ENCODE data around the gene ARFGEF3. TPM values are rescaled to one million over a fixed set of nuclear protein-coding genes. Genes with fewer than 3 reads are reported as not detected.
A peak's percentile ranks its signal among the peaks of the same experiment; 100 is the strongest.

Gene ARFGEF3
- total and polyA plus RNA-seq, 2 experiments from 2014 or later: 5.8 to 24.6 TPM

GRCh38 chr6:138240476-138241245 lies 78.9 kb downstream of the ARFGEF3 start:
- H3K9me3 Mint-ChIP-seq: no peaks in the 10 kb centered on the region
- no peak overlapping the region for H3K4me3 ChIP-seq
- no peaks in the 10 kb centered on the region for H4K20me1 ChIP-seq (replicated peaks; ENCODE audit: insufficient read depth)
- no peaks in the 10 kb centered on the region for H3K36me3 ChIP-seq (ENCODE audit: insufficient read depth)
- H3K4me1 ChIP-seq (ENCODE audit: insufficient read depth): no peaks in the 10 kb centered on the region; the same call in 1 of the 2 replicates
- ATAC-seq (no peak), DNase-seq (ENCODE audit: low spot score) (no peak)
- no peaks in the 10 kb centered on the region for H3K36me3 Mint-ChIP-seq (ENCODE audit: low read depth)
- no peaks in the 10 kb centered on the region for H3K27me3 Mint-ChIP-seq (ENCODE audit: insufficient read depth, low read depth, poor library complexity)
- H3K4me2 ChIP-seq: no peak overlapping the region
- H3K4me3 Mint-ChIP-seq: no peak overlapping the region
- H3K27ac Mint-ChIP-seq: no peak overlapping the region
- no peaks in the 10 kb centered on the region for H3F3A ChIP-seq (replicated peaks; ENCODE audit: low read depth)
- H3K27ac ChIP-seq (ENCODE audit: low read depth): peak overlapping the region; percentile 41; the same call in 1 of the 2 replicates
- no peak overlapping the region for H2AFZ ChIP-seq
- TF ChIP-seq, protein P1, sequence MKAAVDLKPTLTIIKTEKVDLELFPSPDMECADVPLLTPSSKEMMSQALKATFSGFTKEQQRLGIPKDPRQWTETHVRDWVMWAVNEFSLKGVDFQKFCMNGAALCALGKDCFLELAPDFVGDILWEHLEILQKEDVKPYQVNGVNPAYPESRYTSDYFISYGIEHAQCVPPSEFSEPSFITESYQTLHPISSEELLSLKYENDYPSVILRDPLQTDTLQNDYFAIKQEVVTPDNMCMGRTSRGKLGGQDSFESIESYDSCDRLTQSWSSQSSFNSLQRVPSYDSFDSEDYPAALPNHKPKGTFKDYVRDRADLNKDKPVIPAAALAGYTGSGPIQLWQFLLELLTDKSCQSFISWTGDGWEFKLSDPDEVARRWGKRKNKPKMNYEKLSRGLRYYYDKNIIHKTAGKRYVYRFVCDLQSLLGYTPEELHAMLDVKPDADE (IDR thresholded peaks at IDR 0.05): no peak
- no peak for TF ChIP-seq ZNF331 (CRISPR knock-in tag; IDR thresholded peaks at IDR 0.05; ENCODE audit: low read depth)
- TF ChIP-seq JUNB (IDR thresholded peaks at IDR 0.05; ENCODE audit: unreplicated experiment): no peak
- TF ChIP-seq EZH2 (IDR thresholded peaks at IDR 0.05; ENCODE audit: low read depth, unreplicated experiment): no peak
- TF ChIP-seq CREB1 (CRISPR knock-in tag; IDR thresholded peaks at IDR 0.05; ENCODE audit: low read depth): no peak
- TF ChIP-seq CTCF (conservative IDR thresholded peaks at IDR 0.05; ENCODE audit: low read depth in 2 of 2): no peak
- no peak for TF ChIP-seq ZNF114 (CRISPR knock-in tag; IDR thresholded peaks at IDR 0.05)
- no peak for TF ChIP-seq STAT1 (IDR thresholded peaks at IDR 0.05; ENCODE audit: unreplicated experiment)
- no peak for TF ChIP-seq NANOG (IDR thresholded peaks at IDR 0.05; ENCODE audit: borderline replicate concordance)
- H3K9me2 ChIP-seq (ENCODE audit: insufficient read depth): no peaks in the 10 kb centered on the region
- H3K79me2 ChIP-seq (replicated peaks; ENCODE audit: insufficient read depth): no peaks in the 10 kb centered on the region
- H3K4me1 Mint-ChIP-seq: peaks cover 20% of the 10 kb centered on the region
- H3K27me3 ChIP-seq (ENCODE audit: insufficient read depth): no peaks in the 10 kb centered on the region

DNA sequence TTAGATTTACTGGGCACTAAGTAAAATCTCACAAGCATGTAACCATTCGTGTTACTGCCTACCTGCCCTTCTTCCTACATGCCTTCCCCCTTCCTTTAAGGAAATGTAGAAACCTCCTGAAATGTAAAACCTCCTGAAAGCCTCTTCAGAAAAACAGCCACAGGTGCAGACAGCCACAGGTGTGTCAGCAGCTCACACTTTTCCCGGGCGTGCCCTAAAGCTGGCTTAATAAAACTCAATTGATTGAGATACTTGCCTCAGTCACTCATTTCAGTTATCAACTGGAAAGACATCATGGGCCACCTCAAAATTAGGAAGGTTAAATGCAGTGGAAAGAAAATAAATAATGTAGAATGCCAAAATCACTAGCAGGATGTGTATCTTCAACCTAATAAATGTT lies 79.6 kb downstream of the ARFGEF3 start:
- H3K27me3 ChIP-seq (ENCODE audit: insufficient read depth): no peaks in the 10 kb centered on the region
- H3K4me2 ChIP-seq: no peak overlapping the region
- no peaks in the 10 kb centered on the region for H3K9me3 Mint-ChIP-seq
- no peaks in the 10 kb centered on the region for H3K27me3 Mint-ChIP-seq (ENCODE audit: insufficient read depth, low read depth, poor library complexity)
- H3K36me3 Mint-ChIP-seq (ENCODE audit: low read depth): no peaks in the 10 kb centered on the region
- H3F3A ChIP-seq (replicated peaks; ENCODE audit: low read depth): no peaks in the 10 kb centered on the region
- H3K36me3 ChIP-seq (ENCODE audit: insufficient read depth): no peaks in the 10 kb centered on the region
- no peak overlapping the region for H3K4me3 ChIP-seq
- no peaks in the 10 kb centered on the region for H4K20me1 ChIP-seq (replicated peaks; ENCODE audit: insufficient read depth)
- H3K9me2 ChIP-seq (ENCODE audit: insufficient read depth): no peaks in the 10 kb centered on the region
- DNase-seq (ENCODE audit: low spot score) (no peak), ATAC-seq (no peak)
- H3K4me3 Mint-ChIP-seq: no peak overlapping the region
- H3K79me2 ChIP-seq (replicated peaks; ENCODE audit: insufficient read depth): no peaks in the 10 kb centered on the region
- H3K27ac ChIP-seq (ENCODE audit: low read depth): peak overlapping the region; percentile 41; the same call in 1 of the 2 replicates
- no peaks in the 10 kb centered on the region; the same call in 1 of the 2 replicates for H3K4me1 ChIP-seq (ENCODE audit: insufficient read depth)
- H2AFZ ChIP-seq: no peak overlapping the region
- H3K4me1 Mint-ChIP-seq: peaks cover 20% of the 10 kb centered on the region
- peak overlapping the region; percentile 22; the same call in 1 of the 2 replicates for H3K27ac Mint-ChIP-seq
- TF ChIP-seq ZNF331 (CRISPR knock-in tag; IDR thresholded peaks at IDR 0.05; ENCODE audit: low read depth): no peak
- no peak for TF ChIP-seq ZNF462 (CRISPR knock-in tag; IDR thresholded peaks at IDR 0.05)
- TF ChIP-seq JUNB (IDR thresholded peaks at IDR 0.05; ENCODE audit: unreplicated experiment): no peak
